ENCODE measurements around the gene EPHA3. TPM values are rescaled to one million over a fixed set of nuclear protein-coding genes. Genes with fewer than 3 reads are reported as not detected.

The EPHA3 gene
- total RNA-seq, 4 donors from 2014 or later, result 0.53 to 3.3 (median 0.88) TPM

DNA sequence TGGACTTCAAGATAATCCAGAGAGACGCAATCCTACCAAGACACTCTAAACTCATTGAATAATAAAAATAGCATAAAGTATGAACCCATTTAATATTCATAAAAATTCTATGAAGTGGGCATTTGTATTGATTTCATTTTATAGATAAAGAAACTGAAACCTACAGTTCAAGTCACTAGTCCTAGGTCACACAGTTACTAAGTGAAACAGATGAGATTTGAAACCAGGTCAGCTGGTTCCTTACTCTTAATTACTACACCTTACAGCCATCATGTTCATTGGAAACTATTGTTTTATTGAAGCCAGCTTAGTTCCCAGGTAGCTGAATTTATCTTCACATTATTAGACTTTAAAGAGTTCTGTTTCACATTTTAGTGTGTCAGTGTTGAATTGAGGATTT is 158.7 kb downstream of the EPHA3 start:
- DNase-seq, result no peak
- H3K4me3 ChIP-seq, result no peak overlapping the region
- H3K36me3 ChIP-seq, result no peaks in the 10 kb centered on the region
- H3K27me3 ChIP-seq, result no peaks in the 10 kb centered on the region
- no peak overlapping the region for H3K27ac ChIP-seq
- TF ChIP-seq CTCF (IDR thresholded peaks at IDR 0.05) (no peak), POLR2A (IDR thresholded peaks at IDR 0.05) (no peak)
- H3K4me1 ChIP-seq, result no peaks in the 10 kb centered on the region
- no peaks in the 10 kb centered on the region for H3K9me3 ChIP-seq

- Histone ChIP-seq H3K4me1 (no peaks in the 10 kb centered on the region), H3K4me3 (no peak overlapping the region), H3K27me3 (no peaks in the 10 kb centered on the region), H3K9me3 (no peaks in the 10 kb centered on the region), H3K36me3 (no peaks in the 10 kb centered on the region), H3K27ac (no peak overlapping the region)
- DNase-seq, result no peak
- TF ChIP-seq CTCF (IDR thresholded peaks at IDR 0.05) (no peak), POLR2A (IDR thresholded peaks at IDR 0.05) (no peak)
Observed at GRCh38 chr3:89268059-89268458, 160.6 kb downstream of the EPHA3 start.

DNA sequence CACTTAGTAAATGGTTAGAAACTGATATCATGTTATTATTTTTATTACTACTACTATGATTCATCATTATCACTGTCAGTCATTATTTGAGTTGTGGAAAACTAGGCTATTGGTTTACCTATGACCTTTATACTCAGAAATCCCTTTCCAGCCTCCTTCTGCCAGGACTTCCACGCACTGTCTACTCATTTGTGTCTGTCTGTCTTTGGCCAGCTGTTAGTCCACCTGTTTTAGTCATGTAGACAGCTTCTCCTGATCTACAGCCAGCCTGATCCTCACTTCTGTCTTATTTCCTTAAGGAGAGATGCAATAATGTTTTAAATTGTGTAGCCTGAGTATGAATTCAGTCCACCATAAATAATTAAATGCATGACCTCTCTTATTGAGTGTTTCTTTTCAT is 162.8 kb downstream of the EPHA3 start:
- no peak for DNase-seq
- H3K4me1 ChIP-seq, result no peaks in the 10 kb centered on the region
- no peak for TF ChIP-seq CTCF (IDR thresholded peaks at IDR 0.05)
- no peaks in the 10 kb centered on the region for H3K36me3 ChIP-seq
- no peak overlapping the region for H3K4me3 ChIP-seq
- no peaks in the 10 kb centered on the region for H3K27me3 ChIP-seq
- no peaks in the 10 kb centered on the region for H3K9me3 ChIP-seq
- H3K27ac ChIP-seq, result no peak overlapping the region

DNA sequence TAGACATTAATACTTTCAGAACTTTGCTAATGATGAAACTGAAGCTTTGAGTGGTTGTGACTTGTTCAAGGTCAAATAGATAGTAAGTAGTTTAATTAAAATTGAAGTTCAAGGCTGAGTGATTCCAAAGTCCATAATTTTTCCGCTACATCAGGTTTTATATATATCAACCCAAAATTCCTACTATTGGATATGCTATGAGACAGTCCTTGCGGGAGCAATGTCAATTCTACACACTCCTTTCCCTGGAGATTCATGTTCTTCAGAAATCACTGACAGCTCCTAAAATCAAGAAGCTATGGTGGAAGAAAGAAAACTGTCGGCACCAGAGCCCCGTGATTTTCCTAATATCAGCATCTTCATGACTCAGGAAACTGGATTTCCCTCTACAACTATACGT is 167.6 kb downstream of the EPHA3 start:
- Histone ChIP-seq H3K4me1 (no peaks in the 10 kb centered on the region), H3K36me3 (no peaks in the 10 kb centered on the region), H3K4me3 (no peak overlapping the region), H3K27me3 (no peaks in the 10 kb centered on the region), H3K9me3 (no peaks in the 10 kb centered on the region), H3K27ac (no peak overlapping the region)
- TF ChIP-seq POLR2A (IDR thresholded peaks at IDR 0.05) (no peak), CTCF (IDR thresholded peaks at IDR 0.05) (no peak)
- no peak for DNase-seq

GRCh38 chr3:89276116-89276515 is 168.7 kb downstream of the EPHA3 start:
- TF ChIP-seq POLR2A (IDR thresholded peaks at IDR 0.05), result no peak
- TF ChIP-seq CTCF (IDR thresholded peaks at IDR 0.05), result no peak
- Histone ChIP-seq H3K36me3 (no peaks in the 10 kb centered on the region), H3K27ac (no peak overlapping the region), H3K9me3 (no peaks in the 10 kb centered on the region), H3K4me3 (no peak overlapping the region), H3K4me1 (no peaks in the 10 kb centered on the region), H3K27me3 (no peaks in the 10 kb centered on the region)
- DNase-seq, result no peak

DNA sequence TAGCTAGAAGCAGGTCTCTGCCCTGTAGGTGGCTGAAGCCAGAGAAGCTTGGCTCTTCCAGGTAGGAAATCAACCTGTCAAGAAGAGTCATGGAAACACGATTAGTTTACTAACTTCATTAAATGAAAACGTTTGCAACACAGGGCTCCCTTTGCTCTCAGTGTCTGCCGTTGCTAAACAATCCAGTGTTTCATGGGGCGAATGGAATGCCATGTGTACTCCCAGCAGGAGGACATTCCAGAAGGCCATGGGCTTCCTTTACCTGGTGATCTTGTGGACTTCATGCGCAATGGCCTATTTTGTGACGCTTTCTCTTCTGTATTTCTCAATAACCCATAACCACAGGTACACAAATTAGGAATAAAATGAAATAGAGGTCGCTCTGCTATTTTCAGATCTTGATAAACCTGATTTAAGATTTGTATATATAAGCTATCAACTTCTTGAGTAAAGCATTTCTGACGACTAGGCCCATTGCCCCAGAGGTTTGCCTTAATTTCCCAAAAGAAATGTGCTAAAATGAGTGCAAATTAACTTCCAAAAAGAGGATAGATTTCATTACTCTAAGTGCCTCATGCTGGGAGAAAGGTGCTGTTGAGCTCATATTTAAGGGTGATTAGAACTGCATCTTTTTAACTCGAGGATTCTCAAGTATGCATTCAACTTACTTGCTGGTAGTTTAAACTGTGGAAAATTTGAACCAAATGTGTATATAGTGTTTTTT is 171.0 kb downstream of the EPHA3 start:
- no peaks in the 10 kb centered on the region for H3K27me3 ChIP-seq
- no peak for DNase-seq
- no peaks in the 10 kb centered on the region for H3K4me1 ChIP-seq
- H3K4me3 ChIP-seq, result no peak overlapping the region
- H3K36me3 ChIP-seq, result no peaks in the 10 kb centered on the region
- no peak overlapping the region for H3K27ac ChIP-seq
- no peaks in the 10 kb centered on the region for H3K9me3 ChIP-seq
- TF ChIP-seq POLR2A (IDR thresholded peaks at IDR 0.05) (no peak), CTCF (IDR thresholded peaks at IDR 0.05) (no peak)
